HG02588 (cell line): ENCODE results near the gene FITM1.

Experiments
- ATAC-seq: cut with Tn5 transposase; IDR thresholded peaks from one replicate; pipeline ENCODE4 v1.9.1; 2021; ENCODE audit warnings: mild to moderate bottlenecking, moderate library complexity; ENCODE audit not compliant: unreplicated experiment

Gene FITM1

DNA sequence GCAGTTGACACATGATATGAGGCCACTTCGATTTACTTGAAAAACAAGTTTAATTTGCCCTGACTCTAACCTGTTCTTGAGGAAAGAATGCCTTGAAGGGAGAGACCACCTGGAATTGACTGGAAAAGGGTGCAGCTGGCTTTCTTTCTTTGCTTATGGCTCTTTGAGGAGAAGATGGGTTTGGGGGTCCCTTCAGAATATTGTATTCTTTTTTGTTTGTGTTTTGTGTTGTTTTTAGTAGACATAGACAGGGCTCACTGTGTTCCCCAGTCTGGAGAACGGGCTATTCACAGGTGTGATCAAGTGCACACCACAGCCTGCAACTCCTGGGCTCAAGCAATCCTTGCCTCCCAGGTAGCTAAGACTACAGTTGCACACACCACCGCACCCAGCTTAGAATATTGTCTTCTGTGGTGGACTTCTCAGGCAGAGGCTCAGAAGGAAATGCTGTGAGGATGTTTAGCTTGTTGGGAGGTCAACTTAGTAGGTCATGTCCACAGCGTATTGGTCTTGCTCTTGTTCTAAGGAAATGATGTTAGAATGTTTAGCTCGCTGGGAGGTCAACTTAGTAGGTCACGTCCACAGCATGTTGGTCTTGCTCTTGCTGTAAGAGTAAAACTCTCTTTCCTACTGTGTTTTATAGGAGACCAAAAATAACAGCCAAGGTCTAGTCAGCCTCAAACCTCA, 14.2 kb upstream of the FITM1 start:
- ATAC-seq = no peak

DNA sequence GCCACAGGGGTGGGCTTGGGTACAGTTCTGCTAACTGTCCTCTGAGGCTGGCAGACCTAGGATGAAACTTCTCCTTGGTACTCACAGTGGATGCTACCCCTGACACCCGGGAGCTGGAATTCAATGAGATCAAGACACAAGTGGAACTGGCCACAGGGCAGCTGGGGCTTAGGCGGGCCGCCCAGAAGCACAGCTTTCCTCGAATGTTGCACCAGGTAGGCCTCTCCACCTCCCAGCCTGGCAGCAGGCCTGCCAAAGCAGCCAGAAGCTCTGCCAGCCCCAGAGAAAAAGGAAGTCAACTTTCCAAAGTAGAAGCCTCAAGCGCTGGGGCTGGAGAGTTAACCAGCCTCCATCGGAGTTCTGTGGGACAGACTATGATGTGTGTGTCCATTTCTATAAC, 13.3 kb upstream of the FITM1 start:
- no peak for ATAC-seq

DNA sequence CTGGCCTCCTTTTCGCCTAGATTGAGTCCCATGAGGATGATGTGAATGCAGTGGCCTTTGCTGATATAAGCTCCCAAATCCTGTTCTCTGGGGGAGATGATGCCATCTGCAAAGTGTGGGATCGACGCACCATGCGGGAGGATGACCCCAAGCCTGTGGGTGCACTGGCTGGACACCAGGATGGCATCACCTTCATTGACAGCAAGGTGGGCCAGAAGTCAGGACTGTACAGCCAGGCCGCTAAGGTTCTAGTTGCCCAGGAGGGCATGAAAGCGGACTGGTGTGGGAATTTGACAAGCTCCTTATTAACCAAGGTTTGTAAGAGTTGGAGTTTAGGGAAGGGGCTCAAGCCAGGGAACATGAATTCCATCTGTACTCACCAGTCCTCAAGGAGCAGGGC, 10.8 kb upstream of the FITM1 start:
- no peak for ATAC-seq

DNA sequence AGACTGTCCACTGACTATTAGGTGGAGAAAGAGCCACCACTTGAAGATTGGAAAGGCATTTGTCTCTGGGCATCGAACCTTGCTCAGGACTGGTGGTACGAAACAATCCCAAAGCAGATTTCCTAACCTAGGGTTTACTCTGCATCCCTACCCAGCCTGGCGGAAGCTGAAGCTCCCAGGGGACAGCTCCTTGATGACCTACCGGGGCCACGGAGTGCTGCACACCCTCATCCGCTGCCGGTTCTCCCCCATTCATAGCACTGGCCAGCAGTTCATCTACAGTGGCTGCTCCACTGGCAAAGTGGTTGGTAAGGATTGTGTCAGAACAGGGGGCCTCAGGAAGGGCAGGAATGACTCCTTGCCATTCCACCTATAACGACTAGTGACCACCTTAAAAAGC, 9.2 kb upstream of the FITM1 start:
- no peak for ATAC-seq

DNA sequence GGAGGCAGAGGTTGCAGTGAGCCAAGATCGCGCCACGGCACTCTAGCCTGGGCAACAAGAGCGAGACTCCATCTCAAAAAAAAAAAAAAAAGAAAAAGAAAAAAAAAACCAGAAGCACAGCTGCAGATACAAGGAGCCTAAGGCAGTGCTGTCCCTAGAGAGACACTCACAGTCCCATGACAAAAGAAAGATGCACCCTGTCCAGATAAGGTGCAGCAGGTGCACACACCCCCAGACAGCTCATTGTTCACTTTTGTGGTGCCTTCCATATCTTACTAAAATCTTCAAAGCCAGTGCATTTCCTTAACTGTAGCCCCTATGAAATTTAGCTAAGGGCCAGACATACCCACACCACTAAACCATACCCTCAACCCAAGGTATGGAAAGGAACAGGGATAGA, 8.0 kb upstream of the FITM1 start:
- no peak for ATAC-seq

DNA sequence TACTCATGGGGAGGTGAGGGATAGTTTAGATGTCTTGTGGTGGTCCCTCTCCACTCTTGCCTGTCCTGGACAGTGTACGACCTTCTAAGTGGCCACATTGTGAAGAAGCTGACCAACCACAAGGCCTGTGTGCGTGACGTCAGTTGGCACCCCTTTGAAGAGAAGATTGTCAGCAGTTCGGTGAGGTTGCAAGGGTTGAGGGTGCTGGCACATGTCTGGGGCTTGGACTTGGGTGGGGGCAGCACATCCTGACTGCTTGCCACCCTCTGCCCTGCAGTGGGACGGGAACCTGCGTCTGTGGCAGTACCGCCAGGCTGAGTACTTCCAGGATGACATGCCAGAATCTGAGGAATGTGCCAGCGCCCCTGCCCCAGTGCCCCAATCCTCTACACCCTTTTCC, 7.6 kb upstream of the FITM1 start:
- ATAC-seq = no peak

DNA sequence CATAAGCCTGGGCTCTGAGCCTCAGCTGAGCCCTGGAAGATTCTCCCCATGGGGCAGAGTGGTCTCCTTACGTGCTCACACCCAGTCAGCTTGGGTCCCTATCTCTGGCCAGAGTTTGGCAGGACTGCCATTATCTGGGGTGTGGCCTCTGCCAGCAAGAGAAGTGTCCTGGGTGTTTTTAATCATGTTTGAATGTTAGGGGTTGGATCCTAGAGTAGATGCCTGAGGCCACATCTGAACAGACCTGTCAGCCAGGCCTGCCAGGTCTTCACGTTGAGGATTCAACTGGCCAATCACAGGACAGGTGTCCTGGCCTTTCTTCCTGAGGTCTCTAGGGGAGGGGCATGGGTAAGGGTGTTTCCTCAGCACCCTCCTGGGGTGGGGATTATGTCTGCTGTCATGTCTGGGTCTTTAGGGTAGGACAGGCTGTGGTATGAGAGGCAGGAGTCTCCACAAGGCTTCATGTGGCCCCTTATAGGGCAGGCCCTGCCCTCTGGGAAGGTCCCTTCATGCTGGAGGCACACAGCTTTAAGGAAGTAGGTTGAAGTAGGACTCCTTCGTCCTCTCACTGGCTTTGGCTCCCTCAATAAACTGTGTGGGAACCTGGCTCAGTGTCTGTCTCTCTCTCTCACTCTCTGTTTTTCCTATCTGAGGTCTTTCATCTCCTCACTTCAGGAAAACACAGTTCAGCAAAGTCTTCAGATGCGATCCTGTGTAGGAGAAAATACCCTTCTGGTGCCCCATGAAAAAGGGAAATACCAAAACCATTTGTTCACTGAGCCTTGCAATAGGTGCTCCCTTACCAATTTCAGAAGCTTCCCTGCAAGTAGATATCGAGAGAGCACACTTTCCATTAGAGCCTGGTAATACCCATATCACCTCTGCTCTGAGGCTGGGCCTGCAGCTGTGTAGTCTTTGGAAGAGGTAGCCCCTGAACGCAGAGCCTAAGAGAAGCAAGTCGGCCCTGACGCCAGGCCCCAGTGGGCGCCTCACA, 6.7 kb upstream of the FITM1 start:
- ATAC-seq = peak; percentile 74

DNA sequence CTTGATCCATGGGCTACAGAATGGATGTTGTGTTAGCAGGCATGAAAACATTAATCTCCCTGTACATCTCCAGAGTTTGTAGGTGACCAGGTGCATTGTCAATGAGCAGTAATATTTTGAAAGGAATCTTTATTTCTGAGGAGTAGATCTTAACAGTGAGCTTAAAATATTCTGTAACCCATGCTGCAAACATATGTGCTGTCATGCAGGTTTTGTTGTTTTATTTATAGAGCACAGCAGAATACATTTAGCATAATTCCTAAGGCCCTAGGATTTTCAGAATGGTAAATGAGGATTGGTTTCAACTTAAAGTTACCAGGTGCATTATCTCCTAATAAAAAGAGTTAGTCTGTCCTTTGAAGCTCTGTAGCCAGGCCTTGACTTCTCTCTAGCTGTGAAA, 3.5 kb upstream of the FITM1 start:
- ATAC-seq = no peak

DNA sequence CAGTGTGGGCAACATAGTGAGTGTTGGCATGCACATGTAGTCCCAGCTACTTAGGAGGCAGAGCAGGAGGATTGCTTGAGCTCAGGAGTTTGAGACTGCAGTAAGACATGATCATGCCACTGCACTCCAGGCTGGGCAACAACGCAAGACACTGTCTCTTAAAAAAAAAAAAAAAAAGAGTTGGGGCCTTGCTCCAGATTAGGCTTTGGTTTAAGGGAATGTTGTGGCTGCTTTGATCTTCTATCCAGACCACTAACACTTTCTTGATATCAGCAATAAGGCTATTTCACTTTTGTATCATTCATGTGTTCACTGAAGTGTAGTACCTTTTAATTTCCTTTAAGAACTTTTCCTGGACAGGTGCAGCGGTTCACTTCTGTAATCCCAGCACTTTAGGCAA, 2.8 kb upstream of the FITM1 start:
- no peak for ATAC-seq

DNA sequence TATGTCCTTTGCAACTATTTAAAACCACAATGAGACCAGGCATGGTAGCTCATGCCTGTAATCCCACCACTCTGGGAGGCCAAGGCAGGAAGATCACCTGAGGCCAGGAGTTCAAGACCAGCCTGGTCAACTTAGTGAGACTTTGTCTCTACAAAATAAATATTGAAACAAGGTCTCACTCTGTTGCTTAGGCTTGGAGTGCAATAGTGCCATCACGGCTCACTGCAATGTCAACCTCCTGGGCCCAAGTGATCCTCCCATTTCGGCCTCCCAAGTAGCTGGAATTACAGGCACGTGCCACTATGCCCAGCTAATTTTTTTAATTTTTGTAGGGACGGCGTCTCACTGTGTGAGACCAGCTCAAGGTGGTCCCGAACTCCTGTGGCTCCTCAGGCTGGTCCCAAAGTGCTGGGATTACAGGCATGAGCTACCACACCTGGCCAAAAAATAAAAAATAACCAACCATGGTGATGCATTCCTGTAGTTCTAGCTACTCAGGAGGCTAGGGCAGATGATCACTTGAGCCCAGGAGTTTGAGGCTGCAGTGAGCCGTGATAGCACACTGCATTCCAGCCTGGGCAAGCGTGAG, 955 bp upstream of the FITM1 start:
- no peak for ATAC-seq

DNA sequence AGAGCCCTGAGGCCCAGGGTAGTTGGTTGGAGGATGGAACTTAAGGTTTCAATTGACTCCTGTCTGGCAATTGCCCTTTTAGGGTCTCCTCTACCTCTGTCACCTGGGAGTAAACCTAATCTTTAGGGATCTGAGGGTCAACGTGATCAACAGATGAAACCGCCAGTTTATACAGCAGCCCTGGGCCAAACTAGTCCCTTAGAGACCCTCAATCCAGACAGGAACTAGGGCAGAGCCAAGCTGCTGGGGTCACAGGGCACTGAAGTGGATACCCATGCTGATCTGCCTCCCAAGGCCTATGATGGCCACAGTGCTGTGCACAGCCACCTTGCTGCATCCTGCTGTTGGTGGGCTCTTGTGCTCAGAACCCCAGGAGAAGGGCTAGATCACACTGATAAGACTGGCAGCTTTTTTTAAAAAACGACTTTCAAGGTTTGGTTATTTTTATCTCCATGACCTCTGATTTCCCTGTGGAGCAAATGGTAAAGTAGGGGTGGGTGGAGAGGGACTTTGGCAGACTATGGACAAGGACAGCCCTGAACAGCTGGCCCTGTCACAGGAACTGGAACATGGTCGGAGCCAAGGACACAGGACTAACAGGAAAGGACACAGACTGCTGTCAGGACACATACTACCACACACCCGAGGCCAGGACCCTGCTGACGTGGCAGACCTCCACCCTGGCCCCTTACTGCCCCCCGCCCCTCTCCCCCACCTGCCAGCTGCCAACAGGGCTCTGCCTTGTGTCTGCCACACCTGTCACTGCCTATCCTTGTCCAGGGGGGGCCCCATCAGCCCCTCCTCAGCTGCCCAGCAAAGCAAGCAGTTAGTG, 474 bp downstream of the FITM1 start:
- ATAC-seq = no peak

DNA sequence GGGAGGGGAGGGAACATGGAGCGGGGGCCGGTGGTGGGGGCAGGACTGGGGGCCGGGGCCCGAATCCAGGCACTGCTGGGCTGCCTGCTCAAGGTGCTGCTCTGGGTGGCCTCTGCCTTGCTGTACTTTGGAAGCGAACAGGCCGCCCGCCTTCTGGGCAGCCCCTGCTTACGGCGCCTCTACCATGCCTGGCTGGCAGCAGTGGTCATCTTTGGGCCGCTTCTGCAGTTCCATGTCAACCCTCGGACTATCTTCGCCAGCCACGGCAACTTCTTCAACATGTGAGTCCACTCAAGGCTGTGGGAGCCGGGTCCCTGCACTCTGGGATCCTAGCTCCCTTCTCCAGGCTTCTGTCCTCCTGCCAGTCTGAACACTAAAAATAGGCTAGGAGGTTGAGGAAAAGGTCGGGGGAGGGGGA, 1.1 kb downstream of the FITM1 start:
- no peak for ATAC-seq

DNA sequence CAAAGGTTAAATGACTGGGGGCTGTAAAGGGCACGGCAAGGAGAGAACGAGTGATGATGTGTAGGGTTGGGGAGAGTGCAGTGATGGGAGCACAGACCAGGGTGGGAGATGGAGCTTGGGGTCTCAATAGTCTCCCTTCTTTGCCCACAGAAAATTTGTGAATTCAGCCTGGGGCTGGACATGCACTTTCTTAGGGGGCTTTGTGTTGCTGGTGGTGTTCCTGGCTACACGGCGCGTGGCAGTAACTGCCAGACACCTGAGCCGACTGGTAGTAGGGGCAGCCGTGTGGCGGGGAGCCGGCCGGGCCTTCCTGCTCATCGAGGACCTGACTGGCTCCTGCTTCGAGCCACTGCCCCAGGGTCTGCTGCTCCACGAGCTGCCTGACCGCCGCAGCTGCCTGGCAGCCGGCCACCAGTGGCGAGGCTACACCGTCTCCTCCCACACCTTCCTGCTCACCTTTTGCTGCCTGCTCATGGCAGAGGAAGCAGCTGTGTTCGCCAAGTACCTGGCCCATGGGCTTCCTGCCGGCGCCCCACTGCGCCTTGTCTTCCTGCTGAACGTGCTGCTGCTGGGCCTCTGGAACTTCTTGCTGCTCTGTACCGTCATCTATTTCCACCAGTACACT, 1.7 kb downstream of the FITM1 start:
- no peak for ATAC-seq

DNA sequence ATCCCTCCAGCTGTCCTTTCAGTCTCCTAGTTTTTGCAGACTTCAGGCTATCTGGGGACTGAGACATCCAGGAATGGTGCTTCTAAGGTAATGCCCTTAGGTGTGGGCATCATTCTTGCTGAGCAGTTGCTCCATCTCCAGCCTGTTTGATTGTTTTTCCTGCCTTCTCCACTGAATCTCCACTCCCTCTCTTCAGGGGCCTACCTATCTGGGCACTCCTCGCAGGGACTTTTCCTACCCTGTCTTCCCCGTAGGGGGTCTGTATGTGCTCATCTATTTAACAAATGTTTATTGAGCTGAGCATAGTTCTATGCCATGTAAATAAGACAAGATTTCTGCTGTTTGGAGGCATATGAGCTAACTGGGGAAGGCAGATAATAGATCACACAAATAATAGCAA, 2.5 kb downstream of the FITM1 start:
- ATAC-seq = no peak

DNA sequence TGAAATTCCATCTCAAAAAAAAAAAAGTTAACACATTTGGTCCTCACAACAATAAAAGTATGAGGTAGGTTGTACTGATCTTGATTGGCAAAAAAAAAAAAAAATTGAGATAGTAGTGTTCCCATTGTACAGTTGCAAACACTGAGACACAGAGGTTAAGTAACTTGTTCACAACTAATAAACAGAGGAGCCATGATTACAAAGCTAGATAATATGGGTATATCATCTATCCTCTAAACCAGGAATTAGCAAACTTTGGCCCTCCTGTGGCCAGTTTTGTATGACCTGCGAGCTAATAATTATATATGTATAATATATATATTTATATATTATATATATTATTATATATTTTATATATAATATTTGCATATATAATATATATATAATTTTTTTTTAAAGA, 3.3 kb downstream of the FITM1 start:
- no peak for ATAC-seq

DNA sequence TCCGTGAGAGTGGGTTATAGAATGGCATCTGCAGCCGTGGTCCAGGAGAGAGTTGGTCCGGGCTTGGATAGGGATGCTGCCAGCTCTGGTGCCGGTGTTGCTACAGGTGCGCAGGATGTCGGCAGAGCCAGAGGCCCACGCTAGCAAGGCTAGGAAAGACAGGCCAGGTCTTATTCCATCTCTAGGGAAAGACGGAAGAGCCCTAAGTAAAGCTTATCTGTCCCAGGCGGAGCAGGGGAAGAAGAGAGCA, 5.0 kb downstream of the FITM1 start:
- no peak for ATAC-seq

DNA sequence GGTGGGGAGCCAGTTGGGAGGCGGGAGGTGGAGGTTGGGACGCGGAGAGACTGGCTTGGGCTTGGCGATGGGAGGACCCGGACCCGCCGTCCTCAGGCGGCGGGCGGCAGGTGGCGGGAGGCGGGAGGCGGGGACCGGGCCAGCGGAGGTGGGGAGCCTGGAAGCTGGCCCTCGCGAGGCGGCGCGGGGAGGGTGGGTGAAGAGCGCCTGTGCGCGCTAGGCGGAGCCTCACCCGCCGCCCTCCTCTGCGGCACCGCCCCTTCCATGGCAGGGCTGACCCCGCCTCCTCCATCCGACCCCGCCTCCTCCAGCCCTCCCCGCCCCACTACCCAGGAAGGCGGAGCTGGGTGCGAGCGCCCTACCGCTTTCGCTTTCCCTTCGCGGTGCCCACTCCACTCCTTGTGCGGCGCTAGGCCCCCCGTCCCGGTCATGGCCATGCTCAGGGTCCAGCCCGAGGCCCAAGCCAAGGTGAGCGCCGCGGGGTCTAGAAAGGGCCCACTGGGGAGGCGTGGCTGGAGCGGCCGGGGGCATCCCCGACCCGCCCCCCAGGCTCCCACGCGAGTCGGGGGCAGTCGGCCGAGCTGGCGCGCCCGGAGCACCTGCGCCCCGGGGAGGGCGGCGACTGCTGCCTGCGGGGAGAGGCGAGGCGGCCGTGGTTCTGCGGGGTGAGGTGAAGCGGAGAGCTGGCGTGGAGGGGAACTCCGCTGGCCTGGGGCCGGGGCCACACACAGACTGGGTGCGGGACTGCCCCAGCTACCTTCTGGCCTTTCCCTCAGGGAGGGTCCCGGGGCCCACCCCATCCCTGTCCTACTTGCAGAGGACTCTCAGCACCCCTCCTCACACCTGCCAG, 5.6 kb downstream of the FITM1 start, which contains the start of gene PSME1:
Gene PSME1 (plus strand): TSS at position 361 of the 850 bp plus-strand sequence. CDS start 69 bp downstream, at position 430.
- ATAC-seq = peak; percentile 82

DNA sequence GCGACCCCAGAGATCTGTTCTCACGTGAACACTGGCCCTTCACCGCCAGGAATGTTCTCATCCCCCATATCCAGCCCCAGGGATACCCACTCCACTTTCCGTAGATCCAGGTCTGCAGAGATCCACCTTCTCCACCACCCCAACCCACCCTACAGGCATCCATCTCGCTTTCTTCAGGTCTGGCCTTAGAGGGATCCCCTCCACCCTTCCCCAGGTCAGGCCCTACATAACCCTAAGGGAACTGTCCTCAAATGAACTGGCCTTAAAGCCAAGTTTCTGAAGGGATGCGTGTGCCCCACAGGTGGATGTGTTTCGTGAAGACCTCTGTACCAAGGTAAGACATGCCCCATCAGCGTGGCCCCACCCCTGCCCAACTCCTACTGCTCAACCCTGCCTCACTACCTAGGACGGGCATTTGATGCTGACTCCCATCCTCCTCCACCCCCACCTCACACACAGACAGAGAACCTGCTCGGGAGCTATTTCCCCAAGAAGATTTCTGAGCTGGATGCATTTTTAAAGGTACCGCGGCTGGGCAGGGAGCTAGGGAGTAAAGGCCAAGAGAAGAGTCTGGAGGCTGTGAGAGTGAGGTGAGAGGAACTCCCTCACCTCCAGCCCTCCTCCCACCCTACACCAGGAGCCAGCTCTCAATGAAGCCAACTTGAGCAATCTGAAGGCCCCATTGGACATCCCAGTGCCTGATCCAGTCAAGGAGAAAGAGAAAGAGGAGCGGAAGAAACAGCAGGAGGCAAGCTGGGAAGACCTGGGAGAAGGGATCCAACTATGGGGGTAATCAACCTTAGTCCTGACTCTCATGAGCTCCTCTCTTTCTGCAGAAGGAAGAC, 6.4 kb downstream of the FITM1 start:
- ATAC-seq = no peak
